Muscle layer of colon (tissue), 2 donors: ENCODE data around the gene GNG7.

Source experiments
- H3K27ac ChIP-seq: one replicate; pipeline ENCODE4 v1.7.0; 2013; ENCODE audit warnings: low read depth, mild to moderate bottlenecking, low read length, moderate library complexity
- H3K27me3 ChIP-seq, 2 donors: one replicate each; pipeline ENCODE4 v1.7.0; 2013; ENCODE audit warnings: low read length in 2 of 2, mild to moderate bottlenecking in 2 of 2; ENCODE audit not compliant: insufficient read depth in 2 of 2, control insufficient read depth in 1 of 2
- H3K36me3 ChIP-seq: one replicate; pipeline ENCODE4 v1.7.0; 2013; ENCODE audit warnings: mild to moderate bottlenecking, low read length; ENCODE audit not compliant: insufficient read depth
- H3K4me1 ChIP-seq: one replicate; pipeline ENCODE4 v1.7.0; 2013; ENCODE audit warnings: mild to moderate bottlenecking, low read length; ENCODE audit not compliant: insufficient read depth
- H3K4me3 ChIP-seq, 2 donors: one replicate each; pipeline ENCODE4 v1.7.0; 2013; ENCODE audit warnings: low read length in 2 of 2, low read depth in 1 of 2, mild to moderate bottlenecking in 1 of 2, moderate library complexity in 1 of 2
- H3K9ac ChIP-seq: one replicate; pipeline ENCODE4 v1.7.0; 2013; ENCODE audit warnings: low read length
- H3K9me3 ChIP-seq: one replicate; pipeline ENCODE4 v1.7.0; 2013; ENCODE audit warnings: mild to moderate bottlenecking, low read length
- donor health status: abdominal sarcoma.
- donor health status: Adenocarcinoma of cecum.

Gene GNG7

GRCh38 chr19:2634228-2634951 is 68.1 kb downstream of the GNG7 start:
- no peak overlapping the region for H3K9ac ChIP-seq
- H3K4me1 ChIP-seq: peaks cover 4% of the 10 kb centered on the region
- no peaks in the 10 kb centered on the region for H3K36me3 ChIP-seq
- no peak overlapping the region for H3K4me3 ChIP-seq
- H3K27ac ChIP-seq: no peak overlapping the region
- no peaks in the 10 kb centered on the region for H3K27me3 ChIP-seq
- H3K9me3 ChIP-seq: no peaks in the 10 kb centered on the region

DNA sequence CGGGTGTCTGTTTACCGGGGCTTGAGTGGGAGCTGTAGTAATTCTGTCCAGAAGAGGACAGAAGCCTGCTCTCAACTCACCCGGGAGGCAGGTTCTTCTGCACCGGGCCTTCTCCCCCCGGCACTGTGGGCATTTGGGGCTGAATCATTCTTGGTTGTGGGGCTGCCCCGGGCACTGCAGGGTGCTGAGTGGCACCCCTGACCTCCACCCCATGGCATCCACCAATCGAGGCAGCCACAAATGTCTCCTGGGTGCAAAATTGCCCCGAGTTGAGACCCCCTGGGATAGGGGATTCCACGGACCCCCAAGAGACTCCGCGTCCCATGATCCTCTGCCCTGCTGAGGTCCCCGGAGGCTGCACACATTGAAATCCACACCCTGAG is 68.8 kb downstream of the GNG7 start:
- Histone ChIP-seq H3K9ac (no peak overlapping the region), H3K9me3 (no peaks in the 10 kb centered on the region), H3K4me1 (no peaks in the 10 kb centered on the region), H3K36me3 (no peaks in the 10 kb centered on the region), H3K4me3 (no peak overlapping the region), H3K27ac (no peak overlapping the region), H3K27me3 (no peaks in the 10 kb centered on the region)

- Histone ChIP-seq H3K27ac (no peak overlapping the region), H3K4me1 (no peaks in the 10 kb centered on the region)
These were observed 71.2 kb downstream of the GNG7 start for GRCh38 chr19:2631213-2631821.

GRCh38 chr19:2630352-2631001 is 72.0 kb downstream of the GNG7 start:
- Histone ChIP-seq H3K27me3 (no peaks in the 10 kb centered on the region), H3K4me3 (no peak overlapping the region), H3K9ac (no peak overlapping the region), H3K36me3 (no peaks in the 10 kb centered on the region), H3K9me3 (no peaks in the 10 kb centered on the region), H3K4me1 (no peaks in the 10 kb centered on the region), H3K27ac (no peak overlapping the region)

More at GRCh38 chr19:2631213-2631821, 71.2 kb downstream of the GNG7 start:
- Histone ChIP-seq H3K4me3 (no peak overlapping the region), H3K9me3 (no peaks in the 10 kb centered on the region), H3K9ac (no peak overlapping the region), H3K27me3 (no peaks in the 10 kb centered on the region), H3K36me3 (no peaks in the 10 kb centered on the region)

- Histone ChIP-seq H3K4me1 (no peaks in the 10 kb centered on the region), H3K9ac (no peak overlapping the region), H3K27ac (no peak overlapping the region)
These were observed 72.8 kb downstream of the GNG7 start for GRCh38 chr19:2629491-2630351.

DNA sequence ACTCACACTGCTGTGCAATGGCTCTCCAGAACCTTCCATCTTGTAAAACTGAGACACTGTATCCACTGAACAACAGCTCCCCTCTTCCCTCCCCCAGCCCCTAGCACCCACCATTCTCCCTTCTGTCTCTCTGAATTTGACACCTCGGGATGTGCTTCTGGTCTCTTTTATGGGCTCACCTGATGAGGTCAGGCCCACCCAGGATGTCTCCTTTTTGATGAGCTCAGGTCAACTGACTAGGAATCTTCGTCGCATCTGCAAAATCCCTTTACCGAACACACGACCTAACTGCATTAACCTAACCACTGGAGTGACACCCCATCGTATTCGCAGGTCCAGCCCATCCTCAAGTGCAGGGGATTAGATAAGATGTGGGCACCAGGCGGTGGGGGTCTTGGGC is 73.9 kb downstream of the GNG7 start:
- Histone ChIP-seq H3K4me3 (no peak overlapping the region), H3K27ac (no peak overlapping the region), H3K4me1 (no peaks in the 10 kb centered on the region), H3K9ac (no peak overlapping the region), H3K9me3 (no peaks in the 10 kb centered on the region), H3K27me3 (no peaks in the 10 kb centered on the region), H3K36me3 (no peaks in the 10 kb centered on the region)

More at GRCh38 chr19:2629491-2630351, 72.8 kb downstream of the GNG7 start:
- Histone ChIP-seq H3K27me3 (no peaks in the 10 kb centered on the region), H3K9me3 (no peaks in the 10 kb centered on the region), H3K36me3 (no peaks in the 10 kb centered on the region), H3K4me3 (no peak overlapping the region)

- no peak overlapping the region for H3K9ac ChIP-seq
- no peaks in the 10 kb centered on the region for H3K4me1 ChIP-seq
- no peaks in the 10 kb centered on the region for H3K36me3 ChIP-seq
- H3K27me3 ChIP-seq: no peaks in the 10 kb centered on the region
- H3K27ac ChIP-seq: no peak overlapping the region
- no peaks in the 10 kb centered on the region for H3K9me3 ChIP-seq
- H3K4me3 ChIP-seq: no peak overlapping the region
These were observed 74.6 kb downstream of the GNG7 start for GRCh38 chr19:2627855-2628254.

DNA sequence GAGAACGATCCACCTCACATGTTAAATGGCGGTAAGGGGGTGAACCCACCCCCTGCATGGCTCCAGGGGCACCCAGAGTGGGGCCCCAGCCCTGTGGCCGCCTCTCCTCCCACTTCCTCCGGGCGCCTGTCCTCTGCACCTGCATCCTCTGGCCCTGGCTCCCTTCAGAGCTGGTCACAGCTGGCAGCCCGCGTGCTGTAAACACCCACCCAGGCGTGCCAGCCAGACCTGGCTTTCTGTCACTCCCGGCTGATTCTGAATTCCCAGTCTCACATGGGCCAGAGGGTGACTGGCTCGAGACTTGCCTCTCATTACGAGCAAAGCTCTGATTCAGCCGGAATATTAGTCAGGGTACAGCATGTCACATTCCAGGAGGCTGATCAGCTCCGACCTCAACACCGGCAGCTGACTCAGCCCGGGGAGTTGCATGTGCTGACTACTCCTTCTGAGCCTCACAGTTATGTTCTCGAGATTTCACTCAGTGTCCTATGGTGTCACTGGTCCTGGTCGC is 75.1 kb downstream of the GNG7 start:
- H3K36me3 ChIP-seq: no peaks in the 10 kb centered on the region
- H3K27me3 ChIP-seq: no peaks in the 10 kb centered on the region
- no peaks in the 10 kb centered on the region for H3K4me1 ChIP-seq
- H3K4me3 ChIP-seq: no peak overlapping the region
- no peak overlapping the region for H3K27ac ChIP-seq
- no peaks in the 10 kb centered on the region for H3K9me3 ChIP-seq
- no peak overlapping the region for H3K9ac ChIP-seq

- H3K27me3 ChIP-seq: no peaks in the 10 kb centered on the region
- no peaks in the 10 kb centered on the region for H3K4me1 ChIP-seq
- H3K4me3 ChIP-seq: no peak overlapping the region
- H3K9me3 ChIP-seq: no peaks in the 10 kb centered on the region
- no peak overlapping the region for H3K9ac ChIP-seq
- H3K27ac ChIP-seq: no peak overlapping the region
- no peaks in the 10 kb centered on the region for H3K36me3 ChIP-seq
These were observed 77.1 kb downstream of the GNG7 start for GRCh38 chr19:2625434-2625833.

DNA sequence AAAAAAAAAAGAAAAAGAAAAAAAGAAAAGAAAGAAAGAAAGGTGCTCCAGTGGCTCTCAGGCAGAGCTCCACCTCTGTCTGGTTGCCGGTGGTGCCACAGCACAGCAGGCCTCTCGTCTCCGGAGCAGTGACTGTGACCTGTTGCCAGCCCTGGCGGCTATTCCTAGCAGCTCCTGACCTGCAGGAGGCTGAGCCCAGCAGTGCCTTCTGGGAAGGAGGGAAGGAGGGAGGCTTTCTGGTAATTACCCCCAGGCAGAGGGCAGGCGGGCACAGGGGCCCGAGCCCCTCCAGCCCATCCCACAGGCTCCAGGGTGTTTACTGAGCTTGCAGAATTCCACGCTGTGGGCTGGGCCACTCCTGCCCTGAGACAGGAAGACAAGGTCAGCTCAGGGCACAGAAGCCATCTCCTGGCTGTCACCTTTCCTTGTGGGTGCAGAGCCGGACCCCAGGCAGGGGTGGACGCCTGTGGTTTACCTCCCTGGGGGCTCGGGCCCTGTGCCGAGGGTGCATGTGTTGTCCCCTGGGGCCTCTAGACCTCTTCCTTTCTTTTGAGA is 77.9 kb downstream of the GNG7 start:
- no peaks in the 10 kb centered on the region for H3K27me3 ChIP-seq
- no peaks in the 10 kb centered on the region for H3K9me3 ChIP-seq
- H3K27ac ChIP-seq: no peak overlapping the region
- no peaks in the 10 kb centered on the region for H3K36me3 ChIP-seq
- H3K9ac ChIP-seq: no peak overlapping the region
- H3K4me3 ChIP-seq: no peak overlapping the region
- no peaks in the 10 kb centered on the region for H3K4me1 ChIP-seq

DNA sequence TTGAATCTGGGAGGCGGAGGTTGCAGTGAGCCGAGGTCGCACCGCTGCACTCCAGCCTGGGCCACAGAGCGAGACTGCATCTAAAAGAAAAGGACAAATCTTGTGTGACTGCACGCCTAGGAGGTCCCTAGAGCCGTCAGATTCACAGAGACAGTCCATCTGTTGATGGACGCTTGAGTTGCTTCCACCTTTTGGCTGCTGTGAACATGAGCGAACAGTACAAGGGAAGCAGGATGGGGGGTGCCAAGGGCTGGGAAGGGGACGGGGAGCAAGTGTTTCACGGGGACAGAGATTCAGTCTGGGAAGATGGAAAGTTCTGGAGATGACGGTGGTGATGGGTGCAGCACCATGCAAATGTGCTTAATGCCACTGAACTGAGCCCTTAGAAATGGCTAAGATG is 78.7 kb downstream of the GNG7 start:
- Histone ChIP-seq H3K9ac (no peak overlapping the region), H3K4me3 (no peak overlapping the region), H3K9me3 (no peaks in the 10 kb centered on the region), H3K36me3 (no peaks in the 10 kb centered on the region), H3K27ac (no peak overlapping the region), H3K27me3 (no peaks in the 10 kb centered on the region), H3K4me1 (no peaks in the 10 kb centered on the region)
